GM18951 (cell line): ENCODE data around the gene GPBAR1.

Source experiments
- POLR2A ChIP-seq: IDR thresholded peaks from 4 replicates; pipeline ENCODE4 v1.6.1; 2011; ENCODE audit warnings: mild to moderate bottlenecking; ENCODE audit not compliant: insufficient read length, insufficient read depth; ENCODE audit errors: extremely low read depth
- in situ Hi-C: fragments of 300-500 bp; cut with MboI; formaldehyde crosslinking; loops from one replicate; pipeline ENCODE4 v1.12.0; 2022; ENCODE audit warnings: low sequenced_read_pairs, mixed read lengths, inconsistent platforms; ENCODE audit not compliant: unreplicated experiment

GPBAR1 gene

GRCh38 chr2:218256612-218257350, 4.0 kb upstream of the GPBAR1 start:
- TF ChIP-seq POLR2A: no peak
- in situ Hi-C loops: no loop called here

DNA sequence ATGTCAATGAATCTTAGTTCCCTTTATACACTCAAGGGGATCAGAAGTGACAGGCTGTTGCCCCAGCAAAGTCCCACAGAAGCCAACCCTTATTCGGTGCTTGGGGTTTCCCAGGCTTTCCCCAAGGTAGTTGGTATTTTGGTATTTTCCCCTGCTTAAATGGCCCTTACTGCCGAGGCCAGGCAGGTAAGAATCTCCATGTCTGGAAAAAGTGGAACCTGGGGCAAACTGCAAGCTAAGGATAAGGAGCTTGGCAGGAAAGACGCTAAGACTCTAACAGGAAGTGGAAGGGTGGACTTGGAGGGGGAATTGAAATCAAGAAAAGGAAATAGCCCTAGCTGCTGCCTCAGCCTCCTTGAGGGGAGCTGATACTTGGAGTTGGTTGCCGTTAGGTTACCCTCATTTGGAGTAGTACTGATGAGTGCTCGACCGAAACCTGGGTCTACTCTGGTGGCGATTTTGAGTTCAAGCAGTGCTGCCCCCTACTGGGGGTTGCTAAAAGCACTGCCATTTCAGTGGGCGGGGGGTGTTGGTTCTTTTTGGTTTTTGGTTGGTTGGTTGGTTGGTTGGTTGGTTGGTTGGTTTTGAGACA, 3.3 kb upstream of the GPBAR1 start:
- no peak for TF ChIP-seq POLR2A
- in situ Hi-C loops: no loop called here

GRCh38 chr2:218259099-218259961, 1.5 kb upstream of the GPBAR1 start:
- TF ChIP-seq POLR2A: peak; percentile 4
- in situ Hi-C loops: no loop called here

DNA sequence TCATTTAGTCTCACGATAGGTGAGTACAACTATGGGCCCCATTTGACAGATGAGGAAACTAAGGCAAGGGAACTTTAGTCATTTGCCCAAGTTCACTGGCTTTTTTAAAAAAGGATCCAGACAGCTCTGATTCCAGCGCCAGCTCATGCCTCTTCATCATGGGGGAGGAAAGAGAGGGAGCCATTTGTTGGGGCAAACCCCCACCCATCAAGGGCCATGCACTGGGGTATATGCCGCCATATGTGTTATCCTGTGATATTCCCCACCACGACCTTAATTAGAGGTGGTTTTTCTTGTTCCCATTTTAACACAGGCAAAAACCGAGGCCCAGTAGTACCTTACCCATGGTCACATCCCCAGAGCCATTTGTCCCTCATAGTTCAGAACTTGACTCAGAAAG, 649 bp upstream of the GPBAR1 start:
- in situ Hi-C loops: no loop called here
- no peak for TF ChIP-seq POLR2A

DNA sequence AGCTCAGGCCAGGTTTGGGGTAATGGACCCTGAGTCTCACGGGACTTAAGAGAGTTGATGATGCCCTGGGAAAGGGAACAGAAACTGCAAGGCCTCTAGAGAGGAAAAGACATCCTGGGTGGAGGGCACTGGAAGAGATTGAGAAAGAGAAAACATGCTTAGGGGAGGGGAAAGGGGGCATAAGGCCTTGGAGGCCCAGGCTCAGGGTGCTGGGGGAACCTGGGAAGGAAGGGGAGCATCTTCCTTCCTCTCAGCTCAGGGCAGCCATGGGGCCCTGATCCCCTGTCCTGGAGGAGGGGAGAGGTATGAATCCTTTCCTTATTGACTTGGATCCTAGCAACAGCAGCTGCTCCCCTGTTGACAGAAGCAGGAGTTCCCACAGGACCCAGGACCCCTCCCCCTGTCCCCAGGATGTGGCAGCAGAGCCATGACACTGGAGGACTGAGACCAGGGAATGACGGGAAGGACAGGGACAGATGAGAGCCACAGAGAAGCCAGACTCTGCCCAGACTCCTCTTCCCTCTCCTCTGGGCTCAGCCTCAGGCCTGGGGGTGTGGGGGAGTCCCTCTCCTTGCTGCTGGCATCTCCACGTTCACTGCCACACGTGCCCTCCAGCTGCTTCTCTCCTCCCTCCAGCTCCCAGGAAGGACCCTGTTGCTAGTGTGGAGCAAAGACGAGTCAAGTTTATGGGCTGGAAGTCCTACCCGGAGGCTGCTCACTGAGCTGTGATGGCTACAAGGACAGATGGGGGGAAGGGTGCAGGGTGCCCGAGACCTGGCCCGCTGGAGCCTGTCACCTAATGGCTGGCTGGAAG, 815 bp downstream of the GPBAR1 start:
- in situ Hi-C loops: no loop called here

GRCh38 chr2:218262237-218262600, 1.4 kb downstream of the GPBAR1 start:
- in situ Hi-C loops: no loop called here
- TF ChIP-seq POLR2A: no peak

More for the DNA sequence above, 815 bp downstream of the GPBAR1 start:
- no peak for TF ChIP-seq POLR2A

DNA sequence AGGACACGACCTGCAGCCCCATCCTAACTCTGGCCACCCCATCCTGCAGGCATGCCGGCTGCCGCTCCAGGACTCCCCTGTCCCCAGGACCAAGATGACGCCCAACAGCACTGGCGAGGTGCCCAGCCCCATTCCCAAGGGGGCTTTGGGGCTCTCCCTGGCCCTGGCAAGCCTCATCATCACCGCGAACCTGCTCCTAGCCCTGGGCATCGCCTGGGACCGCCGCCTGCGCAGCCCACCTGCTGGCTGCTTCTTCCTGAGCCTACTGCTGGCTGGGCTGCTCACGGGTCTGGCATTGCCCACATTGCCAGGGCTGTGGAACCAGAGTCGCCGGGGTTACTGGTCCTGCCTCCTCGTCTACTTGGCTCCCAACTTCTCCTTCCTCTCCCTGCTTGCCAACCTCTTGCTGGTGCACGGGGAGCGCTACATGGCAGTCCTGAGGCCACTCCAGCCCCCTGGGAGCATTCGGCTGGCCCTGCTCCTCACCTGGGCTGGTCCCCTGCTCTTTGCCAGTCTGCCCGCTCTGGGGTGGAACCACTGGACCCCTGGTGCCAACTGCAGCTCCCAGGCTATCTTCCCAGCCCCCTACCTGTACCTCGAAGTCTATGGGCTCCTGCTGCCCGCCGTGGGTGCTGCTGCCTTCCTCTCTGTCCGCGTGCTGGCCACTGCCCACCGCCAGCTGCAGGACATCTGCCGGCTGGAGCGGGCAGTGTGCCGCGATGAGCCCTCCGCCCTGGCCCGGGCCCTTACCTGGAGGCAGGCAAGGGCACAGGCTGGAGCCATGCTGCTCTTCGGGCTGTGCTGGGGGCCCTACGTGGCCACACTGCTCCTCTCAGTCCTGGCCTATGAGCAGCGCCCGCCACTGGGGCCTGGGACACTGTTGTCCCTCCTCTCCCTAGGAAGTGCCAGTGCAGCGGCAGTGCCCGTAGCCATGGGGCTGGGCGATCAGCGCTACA, 2.1 kb downstream of the GPBAR1 start:
- in situ Hi-C loops: no loop called here
- TF ChIP-seq POLR2A: no peak

DNA sequence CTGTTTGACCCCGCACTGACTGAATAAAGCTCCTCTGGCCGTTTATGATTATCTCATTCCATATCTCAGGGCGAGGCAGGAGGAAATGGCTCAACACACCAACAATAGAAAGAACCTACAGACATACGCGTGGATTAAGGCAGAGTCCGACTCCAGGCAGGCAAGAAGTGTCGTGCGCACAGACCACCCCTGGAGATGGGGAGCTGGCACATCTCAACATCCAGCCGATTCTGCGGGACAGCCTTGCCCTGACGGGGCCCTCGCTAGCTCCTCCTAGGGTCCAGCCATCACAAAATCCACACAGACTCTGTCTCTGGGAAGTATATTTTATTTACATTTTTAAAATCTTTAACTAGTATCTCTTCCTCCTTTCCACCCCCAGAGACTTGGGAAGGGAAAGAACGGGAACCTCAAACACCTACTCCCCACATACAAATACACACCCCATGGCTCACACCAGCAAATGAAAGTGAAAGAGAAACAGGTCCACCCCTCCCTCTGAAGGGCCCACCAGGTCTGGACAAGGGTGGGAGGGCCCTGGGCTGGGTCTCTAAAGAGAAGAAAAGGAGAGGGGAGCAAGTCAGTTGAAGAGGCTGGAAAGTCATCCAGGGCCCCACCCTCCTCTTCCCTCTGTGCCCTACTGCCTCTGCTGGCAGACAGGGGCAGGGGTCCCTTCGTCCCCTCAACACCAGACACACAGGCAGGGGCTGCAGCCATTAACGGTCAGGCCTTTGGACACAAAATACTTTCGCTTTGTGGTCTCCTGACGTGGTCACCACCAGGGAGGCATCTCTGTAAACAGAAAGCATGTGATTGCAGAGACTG, 3.2 kb downstream of the GPBAR1 start:
- in situ Hi-C loops: no loop called here
- no peak for TF ChIP-seq POLR2A

- in situ Hi-C loops: no loop called here
- TF ChIP-seq POLR2A: no peak
Measured at GRCh38 chr2:218264773-218265561, 4.2 kb downstream of the GPBAR1 start.

DNA sequence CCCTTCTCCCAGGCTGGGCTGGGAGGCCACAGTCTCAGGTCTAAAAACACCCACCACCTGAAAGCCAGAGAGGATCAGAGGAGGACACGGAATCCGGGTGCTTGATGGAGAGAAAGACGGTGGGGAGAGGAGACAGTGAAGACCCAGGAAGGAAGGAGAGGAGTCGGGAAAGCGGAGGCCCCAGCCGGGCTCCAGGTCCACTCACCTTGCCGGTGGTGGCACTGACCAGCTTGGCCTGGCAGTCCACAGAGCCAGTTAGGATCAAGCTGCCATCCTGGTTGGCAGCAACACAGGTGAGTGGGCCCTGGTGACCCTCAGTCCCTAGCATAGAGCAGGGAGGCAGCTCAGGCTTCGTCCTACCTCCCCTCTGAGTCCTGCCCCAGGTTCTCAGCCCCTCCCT, 4.8 kb downstream of the GPBAR1 start:
- TF ChIP-seq POLR2A: no peak
- in situ Hi-C loops: no loop called here
